ENCODE measurements around the gene COL4A1.

- TF ChIP-seq EZH2phosphoT487 (IDR thresholded peaks at IDR 0.05; ENCODE audit: insufficient read depth, low read depth): no peak
- no peak for TF ChIP-seq EZH2 (IDR thresholded peaks at IDR 0.05; ENCODE audit: insufficient read depth, poor library complexity, severe bottlenecking)
Measured at GRCh38 chr13:110318920-110319319, 12.0 kb upstream of the COL4A1 start.

Measured in GM23248 (cell line).